ENCODE results near the gene HOMER2.
"Not testable (repeated sequence)": the region's sequence is repeated elsewhere in the genome, so short reads cannot be mapped to it uniquely, and the experiment has no call there.

The HOMER2 gene

DNA sequence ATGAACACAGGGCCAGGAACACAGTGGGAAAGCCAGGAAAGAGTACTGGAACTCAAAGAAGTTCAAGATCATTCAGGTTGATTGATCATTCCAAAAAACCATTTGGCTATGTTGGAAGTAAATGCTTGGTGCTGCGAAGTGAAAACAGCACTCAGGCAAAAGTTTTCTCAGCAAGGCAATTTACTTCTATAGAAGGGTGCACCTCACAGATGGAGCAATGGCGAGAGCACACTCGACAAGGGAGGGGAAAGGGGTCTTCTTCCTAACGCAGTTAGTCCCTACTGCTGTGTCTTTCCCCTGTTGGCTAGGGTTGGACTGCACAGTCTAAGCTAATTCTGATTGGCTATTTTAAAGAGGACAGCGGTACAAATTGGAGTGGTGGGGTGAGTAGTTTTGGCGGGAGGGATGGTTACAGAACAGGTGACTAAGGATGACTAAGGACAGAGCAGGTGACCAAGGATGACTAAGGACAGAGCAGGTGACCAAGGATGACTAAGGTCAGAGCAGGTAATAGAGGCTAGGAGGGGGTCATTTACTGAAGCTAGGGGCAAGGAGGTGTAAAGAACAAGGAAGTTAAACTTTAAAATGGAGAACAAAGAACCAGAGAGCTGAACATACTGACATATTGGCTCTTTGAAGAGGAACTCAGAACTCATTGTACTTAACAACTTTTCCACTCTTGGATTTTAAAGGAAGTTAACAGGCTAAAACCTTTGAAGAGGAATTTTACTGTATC, 43.3 kb downstream of the HOMER2 start:
- H3K9me3 Mint-ChIP-seq = peaks cover 15% of the 10 kb centered on the region
- H3K4me3 Mint-ChIP-seq = no peak overlapping the region
- peaks cover 24% of the 10 kb centered on the region for H3K27me3 Mint-ChIP-seq
- H3K27ac Mint-ChIP-seq = no peak overlapping the region
- no peaks in the 10 kb centered on the region for H3K36me3 Mint-ChIP-seq
- CTCF ChIA-PET = no interaction called here
- no peak for DNase-seq
- peaks cover 2% of the 10 kb centered on the region for H3K4me1 Mint-ChIP-seq

GRCh38 chr15:82907350-82907749, 45.2 kb downstream of the HOMER2 start:
- H3K4me1 Mint-ChIP-seq = peaks cover 2% of the 10 kb centered on the region
- H3K27ac Mint-ChIP-seq = no peak overlapping the region
- CTCF ChIA-PET = no interaction called here

DNA sequence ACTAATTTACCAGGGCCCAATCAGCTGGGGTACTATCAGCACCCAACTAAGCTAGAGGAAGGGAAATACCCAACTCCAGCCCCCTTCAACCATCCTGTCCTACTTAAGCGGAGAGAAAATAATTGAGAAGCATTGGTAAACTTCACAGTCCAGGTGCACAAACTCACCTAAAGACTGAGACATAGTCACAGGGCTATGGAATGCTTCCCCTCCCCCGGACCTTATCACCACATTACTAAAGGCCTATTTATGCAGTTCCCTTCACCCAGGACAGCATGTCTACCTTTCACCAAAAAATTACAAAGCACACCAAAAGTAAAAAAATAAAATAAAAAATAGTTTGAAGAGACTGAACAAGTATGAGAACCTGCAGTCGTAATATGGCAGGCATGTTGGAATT, 47.9 kb downstream of the HOMER2 start:
- Mint-ChIP-seq H3K27me3 (peaks cover 23% of the 10 kb centered on the region), H3K36me3 (no peaks in the 10 kb centered on the region), H3K4me3 (no peak overlapping the region), H3K4me1 (no peaks in the 10 kb centered on the region), H3K27ac (no peak overlapping the region), H3K9me3 (peaks cover 15% of the 10 kb centered on the region)
- DNase-seq = no peak
- CTCF ChIA-PET = no interaction called here

More at GRCh38 chr15:82907350-82907749, 45.2 kb downstream of the HOMER2 start:
- no peak for DNase-seq
- peaks cover 24% of the 10 kb centered on the region for H3K27me3 Mint-ChIP-seq
- H3K36me3 Mint-ChIP-seq = no peaks in the 10 kb centered on the region
- H3K9me3 Mint-ChIP-seq = peaks cover 15% of the 10 kb centered on the region
- H3K4me3 Mint-ChIP-seq = no peak overlapping the region

GRCh38 chr15:82903511-82903910, 49.0 kb downstream of the HOMER2 start:
- peak overlapping the region; percentile 40 for H3K27ac Mint-ChIP-seq
- H3K27me3 Mint-ChIP-seq = peaks cover 19% of the 10 kb centered on the region
- H3K36me3 Mint-ChIP-seq = no peaks in the 10 kb centered on the region
- no peaks in the 10 kb centered on the region for H3K4me1 Mint-ChIP-seq
- no peak overlapping the region for H3K4me3 Mint-ChIP-seq
- peaks cover 5% of the 10 kb centered on the region for H3K9me3 Mint-ChIP-seq
- CTCF ChIA-PET = no interaction called here
- no peak for DNase-seq

- CTCF ChIA-PET = no interaction called here
- Mint-ChIP-seq H3K27ac (no peak overlapping the region), H3K36me3 (no peaks in the 10 kb centered on the region), H3K4me1 (no peaks in the 10 kb centered on the region), H3K9me3 (no peaks in the 10 kb centered on the region), H3K27me3 (peaks cover 12% of the 10 kb centered on the region), H3K4me3 (no peak overlapping the region)
- no peak for DNase-seq
These were observed 51.3 kb downstream of the HOMER2 start for GRCh38 chr15:82901114-82901805.

- Mint-ChIP-seq H3K4me3 (no peak overlapping the region), H3K4me1 (no peaks in the 10 kb centered on the region), H3K9me3 (no peaks in the 10 kb centered on the region), H3K27ac (no peak overlapping the region), H3K27me3 (peaks cover 12% of the 10 kb centered on the region), H3K36me3 (no peaks in the 10 kb centered on the region)
- CTCF ChIA-PET = no interaction called here
- DNase-seq = no peak
These were observed 51.9 kb downstream of the HOMER2 start for GRCh38 chr15:82900511-82901060.

DNA sequence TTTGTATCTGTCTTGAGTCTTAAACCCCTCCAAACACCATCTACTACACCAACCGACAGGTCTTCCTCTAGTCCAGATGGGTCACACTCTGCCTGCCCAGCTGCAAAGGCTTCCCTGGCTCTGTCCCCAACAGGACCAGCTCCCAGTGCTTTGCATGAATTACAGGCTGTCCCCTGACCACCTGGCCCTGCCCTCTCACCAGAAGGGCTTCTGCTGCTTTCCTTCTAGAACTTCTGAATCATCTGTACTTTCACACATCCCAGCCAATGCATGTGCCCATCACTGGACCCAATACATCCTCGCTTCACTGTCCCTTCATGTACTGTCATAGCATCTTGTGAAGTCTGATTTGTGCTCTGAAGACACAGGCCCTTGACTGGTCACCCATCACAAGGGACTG, 53.6 kb downstream of the HOMER2 start:
- no peak for DNase-seq
- Mint-ChIP-seq H3K9me3 (no peaks in the 10 kb centered on the region), H3K4me3 (no peak overlapping the region), H3K27ac (no peak overlapping the region), H3K4me1 (no peaks in the 10 kb centered on the region), H3K36me3 (no peaks in the 10 kb centered on the region), H3K27me3 (peaks cover 12% of the 10 kb centered on the region)
- CTCF ChIA-PET = no interaction called here

- DNase-seq = no peak
These were observed 56.5 kb downstream of the HOMER2 start for GRCh38 chr15:82895983-82896382.

DNA sequence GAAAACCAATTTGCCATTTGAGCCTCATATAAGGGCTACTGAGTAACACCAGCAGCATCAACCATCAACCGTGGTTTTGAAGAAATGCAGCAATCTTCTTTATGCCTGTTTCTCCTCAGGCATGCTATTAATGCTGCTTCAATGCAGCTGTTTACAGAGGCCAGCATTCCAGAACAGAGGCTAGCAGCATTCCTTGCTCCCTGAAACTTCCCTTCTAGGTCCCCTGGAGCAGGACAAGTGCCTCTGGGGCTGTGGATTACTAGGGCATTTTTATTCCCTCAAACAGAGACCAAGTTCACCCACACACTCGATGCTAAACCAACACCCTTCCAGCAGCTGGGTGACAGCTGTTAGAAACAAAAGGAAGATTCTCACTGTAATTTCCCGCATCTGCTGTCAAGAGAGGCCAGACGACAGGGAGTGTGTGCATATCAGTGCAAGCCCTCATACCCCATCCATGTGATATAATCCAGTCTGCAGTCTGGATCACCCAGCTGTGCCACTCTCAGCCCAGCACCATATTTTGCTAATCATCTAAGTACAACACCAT, 57.5 kb downstream of the HOMER2 start:
- CTCF ChIA-PET = no interaction called here
- Mint-ChIP-seq H3K4me3 (no peak overlapping the region), H3K27me3 (peaks cover 6% of the 10 kb centered on the region), H3K36me3 (no peaks in the 10 kb centered on the region), H3K4me1 (no peaks in the 10 kb centered on the region), H3K9me3 (no peaks in the 10 kb centered on the region), H3K27ac (no peak overlapping the region)
- no peak for DNase-seq

More at GRCh38 chr15:82895983-82896382, 56.5 kb downstream of the HOMER2 start:
- CTCF ChIA-PET = no interaction called here
- H3K4me3 Mint-ChIP-seq = no peak overlapping the region
- no peak overlapping the region for H3K27ac Mint-ChIP-seq
- peaks cover 7% of the 10 kb centered on the region for H3K27me3 Mint-ChIP-seq
- H3K36me3 Mint-ChIP-seq = no peaks in the 10 kb centered on the region
- no peaks in the 10 kb centered on the region for H3K9me3 Mint-ChIP-seq
- H3K4me1 Mint-ChIP-seq = no peaks in the 10 kb centered on the region

- H3K27ac Mint-ChIP-seq, H3K9me3 Mint-ChIP-seq, H3K4me1 Mint-ChIP-seq, H3K27me3 Mint-ChIP-seq, H3K4me3 Mint-ChIP-seq, H3K36me3 Mint-ChIP-seq, CTCF ChIA-PET, DNase-seq: not testable (repeated sequence)
These were observed 59.0 kb downstream of the HOMER2 start for GRCh38 chr15:82893473-82893872.

DNA sequence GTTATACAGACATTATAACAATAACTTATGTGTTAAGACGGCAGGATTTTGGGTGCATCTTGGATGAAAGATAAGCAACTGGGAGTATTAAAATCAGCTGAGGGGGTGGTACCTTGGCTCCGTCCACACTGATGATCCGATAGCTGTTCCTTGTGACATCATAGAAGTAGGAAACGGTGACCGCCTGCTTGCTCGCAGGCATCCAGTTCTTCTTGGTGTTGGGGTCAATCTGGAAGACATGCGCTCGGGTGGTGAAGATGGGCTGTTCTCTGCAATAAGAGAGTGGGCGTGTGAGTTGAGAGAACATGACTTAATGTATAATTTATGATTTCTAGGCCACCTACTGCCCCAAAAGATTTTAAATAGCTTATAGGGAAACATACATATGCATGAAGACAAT, 59.9 kb downstream of the HOMER2 start:
- no peak overlapping the region for H3K4me3 Mint-ChIP-seq
- H3K9me3 Mint-ChIP-seq = no peaks in the 10 kb centered on the region
- H3K4me1 Mint-ChIP-seq = no peaks in the 10 kb centered on the region
- no peak for DNase-seq
- no peaks in the 10 kb centered on the region for H3K27me3 Mint-ChIP-seq
- no peak overlapping the region for H3K27ac Mint-ChIP-seq
- CTCF ChIA-PET = no interaction called here
- H3K36me3 Mint-ChIP-seq = no peaks in the 10 kb centered on the region

- Mint-ChIP-seq H3K4me3 (no peak overlapping the region), H3K36me3 (no peaks in the 10 kb centered on the region), H3K4me1 (no peaks in the 10 kb centered on the region), H3K27ac (no peak overlapping the region), H3K9me3 (no peaks in the 10 kb centered on the region), H3K27me3 (no peaks in the 10 kb centered on the region)
- DNase-seq = no peak
- CTCF ChIA-PET = no interaction called here
These were observed 61.5 kb downstream of the HOMER2 start for GRCh38 chr15:82890995-82891390.

- no peak for DNase-seq
- CTCF ChIA-PET = no interaction called here
- Mint-ChIP-seq H3K4me1 (no peaks in the 10 kb centered on the region), H3K27me3 (no peaks in the 10 kb centered on the region), H3K27ac (no peak overlapping the region), H3K36me3 (no peaks in the 10 kb centered on the region), H3K9me3 (no peaks in the 10 kb centered on the region), H3K4me3 (no peak overlapping the region)
These were observed 62.1 kb downstream of the HOMER2 start for GRCh38 chr15:82890338-82890994.

- Mint-ChIP-seq H3K4me3 (no peak overlapping the region), H3K27me3 (peaks cover 4% of the 10 kb centered on the region), H3K4me1 (no peaks in the 10 kb centered on the region), H3K36me3 (no peaks in the 10 kb centered on the region), H3K27ac (no peak overlapping the region), H3K9me3 (no peaks in the 10 kb centered on the region)
- DNase-seq = no peak
- CTCF ChIA-PET = no interaction called here
These were observed 70.1 kb downstream of the HOMER2 start for GRCh38 chr15:82882273-82882928.
